Measurements from ENCODE around the gene DNAJC9. TPM values are rescaled to one million over a fixed set of nuclear protein-coding genes. Genes with fewer than 3 reads are reported as not detected.
A peak's percentile ranks its signal among the peaks of the same experiment; 100 is the strongest.

DNAJC9 gene
- total RNA-seq (2014; rRNA removed; shearing (Covaris generic)) = 19.8 and 20.9 TPM in 2 replicates
- polyA plus RNA-seq (2016; fragmentation: Nextera tagmentation; extraction: Ambion mirVana) = 20.7 and 21.1 TPM in 2 replicates

GRCh38 chr10:73246646-73247508, at the start of gene DNAJC9:
Gene DNAJC9, minus strand, starts transcription at chr10:73247255. Its CDS starts 66 bp downstream, at chr10:73247189.
- Histone ChIP-seq H3K79me2 (ENCODE audit: insufficient read depth) (peaks cover 91% of the 10 kb centered on the region), H3K9ac (peak within 1 kb of the TSS; percentile 81), H3K9me2 (ENCODE audit: insufficient read depth) (no peaks in the 10 kb centered on the region), H3K9me3 (ENCODE audit: low read depth) (no peaks in the 10 kb centered on the region), H3F3A (ENCODE audit: insufficient read depth) (peaks cover 18% of the 10 kb centered on the region; the same call in 1 of the 2 replicates), H3K4me3 (peak within 1 kb of the TSS; percentile 78), H3K27ac (peak within 1 kb of the TSS; percentile 64), H3K4me2 (ENCODE audit: unreplicated experiment) (peak within 1 kb of the TSS; percentile 96), H4K20me1 (ENCODE audit: insufficient read depth) (no peaks in the 10 kb centered on the region), H3K36me3 (ENCODE audit: low read depth) (peaks cover 17% of the 10 kb centered on the region), H3K27me3 (replicated peaks; ENCODE audit: insufficient read depth) (no peaks in the 10 kb centered on the region), H3K4me1 (ENCODE audit: insufficient read depth) (peaks cover 29% of the 10 kb centered on the region), H2AFZ (peak within 1 kb of the TSS; percentile 77)
- 0 to 1% methylated on average over 72 to 78 of the region's 78 CpGs for WGBS, 2 experiments (ENCODE audit: low coverage in 1 of 2, low lambda C conversion rate in 2 of 2, missing lambda C conversion rate in 2 of 2)
- DNase-seq = peak; percentile 98
- in situ Hi-C loops (cut with MboI) = no loop called here
- no peak for TF ChIP-seq EZH2 (IDR thresholded peaks at IDR 0.05; ENCODE audit: insufficient read depth, poor library complexity, severe bottlenecking)
- no peak for TF ChIP-seq EZH2phosphoT487 (IDR thresholded peaks at IDR 0.05; ENCODE audit: insufficient read depth, low read depth)

GRCh38 chr10:73293461-73293860, 46.4 kb upstream of the DNAJC9 start:
- H4K20me1 ChIP-seq (ENCODE audit: insufficient read depth) = no peaks in the 10 kb centered on the region
- in situ Hi-C loops (cut with MboI) = no loop called here
- no peak overlapping the region for H3K4me3 ChIP-seq
- no peaks in the 10 kb centered on the region for H3K79me2 ChIP-seq (ENCODE audit: insufficient read depth)
- no peaks in the 10 kb centered on the region for H3K9me2 ChIP-seq (ENCODE audit: insufficient read depth)
- H3K9me3 ChIP-seq (ENCODE audit: low read depth) = no peaks in the 10 kb centered on the region
- WGBS, 2 experiments (ENCODE audit: low coverage in 1 of 2, low lambda C conversion rate in 2 of 2, missing lambda C conversion rate in 2 of 2) = 54% methylated on average over 3 of the region's 3 CpGs
- no peak for DNase-seq
- H3K36me3 ChIP-seq (ENCODE audit: low read depth) = no peaks in the 10 kb centered on the region
- no peaks in the 10 kb centered on the region for H3F3A ChIP-seq (ENCODE audit: insufficient read depth)
- H3K4me1 ChIP-seq (ENCODE audit: insufficient read depth) = no peaks in the 10 kb centered on the region
- TF ChIP-seq EZH2phosphoT487 (IDR thresholded peaks at IDR 0.05; ENCODE audit: insufficient read depth, low read depth) (no peak), EZH2 (IDR thresholded peaks at IDR 0.05; ENCODE audit: insufficient read depth, poor library complexity, severe bottlenecking) (no peak)
- no peak overlapping the region for H3K4me2 ChIP-seq (ENCODE audit: unreplicated experiment)
- H2AFZ ChIP-seq = no peak overlapping the region
- H3K27ac ChIP-seq = no peak overlapping the region
- no peak overlapping the region for H3K9ac ChIP-seq
- H3K27me3 ChIP-seq (replicated peaks; ENCODE audit: insufficient read depth) = peaks cover 3% of the 10 kb centered on the region; the same call in 1 of the 2 replicates

- no peak for DNase-seq
- Histone ChIP-seq H2AFZ (no peak overlapping the region), H3K27ac (no peak overlapping the region), H3F3A (ENCODE audit: insufficient read depth) (no peaks in the 10 kb centered on the region), H3K36me3 (ENCODE audit: low read depth) (no peaks in the 10 kb centered on the region), H4K20me1 (ENCODE audit: insufficient read depth) (no peaks in the 10 kb centered on the region), H3K79me2 (ENCODE audit: insufficient read depth) (no peaks in the 10 kb centered on the region), H3K4me1 (ENCODE audit: insufficient read depth) (no peaks in the 10 kb centered on the region), H3K9ac (no peak overlapping the region), H3K9me2 (ENCODE audit: insufficient read depth) (no peaks in the 10 kb centered on the region), H3K27me3 (replicated peaks; ENCODE audit: insufficient read depth) (no peaks in the 10 kb centered on the region), H3K9me3 (ENCODE audit: low read depth) (no peaks in the 10 kb centered on the region), H3K4me3 (no peak overlapping the region), H3K4me2 (ENCODE audit: unreplicated experiment) (no peak overlapping the region)
- in situ Hi-C loops (cut with MboI) = no loop called here
- 88 to 93% methylated on average over 1 of the region's 1 CpG for WGBS, 2 experiments (ENCODE audit: low coverage in 1 of 2, low lambda C conversion rate in 2 of 2, missing lambda C conversion rate in 2 of 2)
- TF ChIP-seq EZH2phosphoT487 (IDR thresholded peaks at IDR 0.05; ENCODE audit: insufficient read depth, low read depth) = no peak
- no peak for TF ChIP-seq EZH2 (IDR thresholded peaks at IDR 0.05; ENCODE audit: insufficient read depth, poor library complexity, severe bottlenecking)
Observed at GRCh38 chr10:73289958-73290357, 42.9 kb upstream of the DNAJC9 start.

GRCh38 chr10:73287441-73287840, 40.4 kb upstream of the DNAJC9 start:
- H3K4me1 ChIP-seq (ENCODE audit: insufficient read depth) = no peaks in the 10 kb centered on the region
- H3K4me3 ChIP-seq = no peak overlapping the region
- TF ChIP-seq EZH2phosphoT487 (IDR thresholded peaks at IDR 0.05; ENCODE audit: insufficient read depth, low read depth) (no peak), EZH2 (IDR thresholded peaks at IDR 0.05; ENCODE audit: insufficient read depth, poor library complexity, severe bottlenecking) (no peak)
- no peaks in the 10 kb centered on the region for H3F3A ChIP-seq (ENCODE audit: insufficient read depth)
- no peak overlapping the region for H3K9ac ChIP-seq
- H3K9me3 ChIP-seq (ENCODE audit: low read depth) = no peaks in the 10 kb centered on the region
- H3K27me3 ChIP-seq (replicated peaks; ENCODE audit: insufficient read depth) = no peaks in the 10 kb centered on the region
- H4K20me1 ChIP-seq (ENCODE audit: insufficient read depth) = no peaks in the 10 kb centered on the region
- no peak overlapping the region for H2AFZ ChIP-seq
- H3K79me2 ChIP-seq (ENCODE audit: insufficient read depth) = no peaks in the 10 kb centered on the region
- WGBS, 2 experiments (ENCODE audit: low coverage in 1 of 2, low lambda C conversion rate in 2 of 2, missing lambda C conversion rate in 2 of 2) = 51 to 59% methylated on average over 1 of the region's 1 CpG
- H3K4me2 ChIP-seq (ENCODE audit: unreplicated experiment) = no peak overlapping the region
- no peaks in the 10 kb centered on the region for H3K9me2 ChIP-seq (ENCODE audit: insufficient read depth)
- no peaks in the 10 kb centered on the region for H3K36me3 ChIP-seq (ENCODE audit: low read depth)
- no peak for DNase-seq
- in situ Hi-C loops (cut with MboI) = no loop called here
- no peak overlapping the region for H3K27ac ChIP-seq

All from GM23248 (cell line).